ENCODE data around the gene RGS9BP.
"Not testable (repeated sequence)": the region's sequence is repeated elsewhere in the genome, so short reads cannot be mapped to it uniquely, and the experiment has no call there.

RGS9BP gene

GRCh38 chr19:32675720-32676185 lies at the start of gene RGS9BP:
Gene RGS9BP, plus strand, starts transcription at chr19:32675848. Its CDS starts 416 bp downstream, at chr19:32676264.
- DNase-seq = peak; percentile 79

- DNase-seq = no peak
Observed at GRCh38 chr19:32626969-32627368, 48.7 kb upstream of the RGS9BP start.

- no peak for DNase-seq
Observed at GRCh38 chr19:32627714-32628270, 47.9 kb upstream of the RGS9BP start.

GRCh38 chr19:32630338-32630737 lies 45.3 kb upstream of the RGS9BP start:
- DNase-seq = no peak

GRCh38 chr19:32631381-32631780 lies 44.3 kb upstream of the RGS9BP start:
- DNase-seq = no peak

- DNase-seq = no peak
Observed at GRCh38 chr19:32637480-32637879, 38.2 kb upstream of the RGS9BP start.

GRCh38 chr19:32638625-32639024 lies 37.0 kb upstream of the RGS9BP start:
- no peak for DNase-seq

GRCh38 chr19:32642771-32643170 lies 32.9 kb upstream of the RGS9BP start:
- DNase-seq = no peak

- no peak for DNase-seq
Observed at GRCh38 chr19:32646556-32646955, 29.1 kb upstream of the RGS9BP start.

GRCh38 chr19:32647361-32647760 lies 28.3 kb upstream of the RGS9BP start:
- no peak for DNase-seq

GRCh38 chr19:32649751-32650150 lies 25.9 kb upstream of the RGS9BP start:
- DNase-seq = no peak

- DNase-seq = no peak
Observed at GRCh38 chr19:32650671-32651070, 25.0 kb upstream of the RGS9BP start.

GRCh38 chr19:32651729-32652140 lies 23.9 kb upstream of the RGS9BP start:
- DNase-seq = no peak

- DNase-seq = not testable (repeated sequence)
Observed at GRCh38 chr19:32652331-32652730, 23.3 kb upstream of the RGS9BP start.

- no peak for DNase-seq
Observed at GRCh38 chr19:32652894-32653598, 22.6 kb upstream of the RGS9BP start.

GRCh38 chr19:32653599-32653915 lies 22.1 kb upstream of the RGS9BP start:
- no peak for DNase-seq

GRCh38 chr19:32656379-32656778 lies 19.3 kb upstream of the RGS9BP start:
- not testable (repeated sequence) for DNase-seq

GRCh38 chr19:32658075-32658474 lies 17.6 kb upstream of the RGS9BP start:
- DNase-seq = no peak

- DNase-seq = no peak
Observed at GRCh38 chr19:32658527-32658926, 17.1 kb upstream of the RGS9BP start.

GRCh38 chr19:32661318-32661717 lies 14.3 kb upstream of the RGS9BP start:
- no peak for DNase-seq

- DNase-seq = no peak
Observed at GRCh38 chr19:32662186-32662585, 13.5 kb upstream of the RGS9BP start.

- no peak for DNase-seq
Observed at GRCh38 chr19:32666084-32666483, 9.6 kb upstream of the RGS9BP start.

- DNase-seq = no peak
Observed at GRCh38 chr19:32669310-32669709, 6.3 kb upstream of the RGS9BP start.

GRCh38 chr19:32671883-32672593 lies 3.6 kb upstream of the RGS9BP start:
- DNase-seq = no peak
